Retinal pigment epithelial cell (primary cell): Measurements from ENCODE around the gene FCMR.

Experiments used
- DNase-seq: peaks from one replicate; pipeline ENCODE4 v3.0.0-alpha.2; 2010; ENCODE audit warnings: low read depth
- H3K4me3 ChIP-seq: 2 replicates; pipeline ENCODE4 v1.5.1; 2011; ENCODE audit warnings: mild to moderate bottlenecking, low read length, control low read depth, moderate library complexity
- CTCF ChIP-seq: conservative IDR thresholded peaks from 2 replicates; pipeline ENCODE4 v1.5.1; 2011; ENCODE audit warnings: low read depth, low read length, control low read depth, inconsistent platforms

FCMR gene

GRCh38 chr1:206905295-206906164, 16.2 kb downstream of the FCMR start:
- TF ChIP-seq CTCF = no peak
- no peak for DNase-seq

GRCh38 chr1:206904423-206905142, 17.2 kb downstream of the FCMR start:
- no peak for TF ChIP-seq CTCF
- no peak for DNase-seq
- no peak overlapping the region for H3K4me3 ChIP-seq

More at GRCh38 chr1:206905295-206906164, 16.2 kb downstream of the FCMR start:
- no peak overlapping the region for H3K4me3 ChIP-seq

- no peak for TF ChIP-seq CTCF
- H3K4me3 ChIP-seq = no peak overlapping the region
- no peak for DNase-seq
Observed at GRCh38 chr1:206903687-206904086, 18.1 kb downstream of the FCMR start.

GRCh38 chr1:206902702-206903101, 19.0 kb downstream of the FCMR start:
- DNase-seq = no peak
- no peak overlapping the region for H3K4me3 ChIP-seq
- TF ChIP-seq CTCF = no peak

GRCh38 chr1:206901944-206902343, 19.8 kb downstream of the FCMR start:
- H3K4me3 ChIP-seq = no peak overlapping the region
- DNase-seq = no peak
- TF ChIP-seq CTCF = no peak

- H3K4me3 ChIP-seq = no peak overlapping the region
- DNase-seq = no peak
- TF ChIP-seq CTCF = no peak
Observed at GRCh38 chr1:206900149-206900548, 21.6 kb downstream of the FCMR start.
